ENCODE data around the gene PSD2.

PSD2 gene

DNA sequence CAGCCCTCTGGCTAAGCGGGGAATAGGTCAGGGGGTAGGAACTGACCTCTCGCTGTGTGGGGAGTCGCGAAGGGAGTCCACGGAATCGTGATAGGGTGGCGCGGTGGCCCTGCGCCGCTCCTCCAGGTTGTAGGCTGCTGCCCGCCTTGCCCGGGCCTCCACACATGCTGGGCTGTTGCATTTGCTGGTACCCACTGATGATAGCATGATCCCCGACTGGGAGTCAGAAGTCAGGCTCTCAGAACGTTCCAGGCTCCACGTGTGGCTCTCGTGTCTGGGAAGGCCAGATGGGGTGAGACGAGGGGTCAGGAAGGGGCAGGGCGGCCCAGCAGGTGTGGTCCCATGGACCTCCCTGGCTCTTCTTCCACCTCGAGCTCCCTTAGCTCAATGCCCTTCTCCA, 56.0 kb downstream of the PSD2 start:
- H3K27me3 Mint-ChIP-seq (ENCODE audit: low read depth, poor library complexity) = peaks cover 75% of the 10 kb centered on the region
- no peaks in the 10 kb centered on the region for H3K9me3 Mint-ChIP-seq
- TF ChIP-seq, protein P1, sequence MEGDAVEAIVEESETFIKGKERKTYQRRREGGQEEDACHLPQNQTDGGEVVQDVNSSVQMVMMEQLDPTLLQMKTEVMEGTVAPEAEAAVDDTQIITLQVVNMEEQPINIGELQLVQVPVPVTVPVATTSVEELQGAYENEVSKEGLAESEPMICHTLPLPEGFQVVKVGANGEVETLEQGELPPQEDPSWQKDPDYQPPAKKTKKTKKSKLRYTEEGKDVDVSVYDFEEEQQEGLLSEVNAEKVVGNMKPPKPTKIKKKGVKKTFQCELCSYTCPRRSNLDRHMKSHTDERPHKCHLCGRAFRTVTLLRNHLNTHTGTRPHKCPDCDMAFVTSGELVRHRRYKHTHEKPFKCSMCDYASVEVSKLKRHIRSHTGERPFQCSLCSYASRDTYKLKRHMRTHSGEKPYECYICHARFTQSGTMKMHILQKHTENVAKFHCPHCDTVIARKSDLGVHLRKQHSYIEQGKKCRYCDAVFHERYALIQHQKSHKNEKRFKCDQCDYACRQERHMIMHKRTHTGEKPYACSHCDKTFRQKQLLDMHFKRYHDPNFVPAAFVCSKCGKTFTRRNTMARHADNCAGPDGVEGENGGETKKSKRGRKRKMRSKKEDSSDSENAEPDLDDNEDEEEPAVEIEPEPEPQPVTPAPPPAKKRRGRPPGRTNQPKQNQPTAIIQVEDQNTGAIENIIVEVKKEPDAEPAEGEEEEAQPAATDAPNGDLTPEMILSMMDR (IDR thresholded peaks at IDR 0.05) = no peak
- no peaks in the 10 kb centered on the region for H3K36me3 Mint-ChIP-seq (ENCODE audit: low read depth)
- no peak overlapping the region for H3K27ac Mint-ChIP-seq
- H3K4me3 Mint-ChIP-seq = no peak overlapping the region
- H3K4me1 Mint-ChIP-seq = peaks cover 11% of the 10 kb centered on the region
- no peak for DNase-seq

DNA sequence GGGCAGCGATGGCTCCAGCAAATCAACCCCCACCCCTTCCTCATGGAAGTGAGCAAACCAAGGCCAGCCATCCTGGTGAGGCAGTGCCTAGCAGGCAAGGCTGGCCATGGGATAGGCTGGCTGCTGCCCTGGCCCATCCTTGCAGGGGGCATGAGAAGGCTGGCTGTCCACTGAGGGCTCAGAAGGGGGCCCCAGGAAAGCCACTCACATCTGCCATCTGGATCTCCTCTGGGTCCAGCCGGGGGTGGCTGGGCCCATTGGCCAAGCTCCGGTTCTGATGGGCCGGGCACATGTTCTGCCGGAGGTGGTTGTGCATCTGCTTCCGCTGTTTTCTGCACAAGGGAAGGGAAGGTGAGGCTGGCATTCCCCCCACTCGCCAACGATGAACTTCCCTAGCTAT, 57.1 kb downstream of the PSD2 start:
- H3K4me3 Mint-ChIP-seq = no peak overlapping the region
- DNase-seq = no peak
- H3K27ac Mint-ChIP-seq = no peak overlapping the region
- TF ChIP-seq, protein P1 (IDR thresholded peaks at IDR 0.05) = no peak
- no peaks in the 10 kb centered on the region for H3K36me3 Mint-ChIP-seq (ENCODE audit: low read depth)
- H3K9me3 Mint-ChIP-seq = no peaks in the 10 kb centered on the region
- peaks cover 64% of the 10 kb centered on the region for H3K27me3 Mint-ChIP-seq (ENCODE audit: low read depth, poor library complexity)
- H3K4me1 Mint-ChIP-seq = peaks cover 11% of the 10 kb centered on the region

DNA sequence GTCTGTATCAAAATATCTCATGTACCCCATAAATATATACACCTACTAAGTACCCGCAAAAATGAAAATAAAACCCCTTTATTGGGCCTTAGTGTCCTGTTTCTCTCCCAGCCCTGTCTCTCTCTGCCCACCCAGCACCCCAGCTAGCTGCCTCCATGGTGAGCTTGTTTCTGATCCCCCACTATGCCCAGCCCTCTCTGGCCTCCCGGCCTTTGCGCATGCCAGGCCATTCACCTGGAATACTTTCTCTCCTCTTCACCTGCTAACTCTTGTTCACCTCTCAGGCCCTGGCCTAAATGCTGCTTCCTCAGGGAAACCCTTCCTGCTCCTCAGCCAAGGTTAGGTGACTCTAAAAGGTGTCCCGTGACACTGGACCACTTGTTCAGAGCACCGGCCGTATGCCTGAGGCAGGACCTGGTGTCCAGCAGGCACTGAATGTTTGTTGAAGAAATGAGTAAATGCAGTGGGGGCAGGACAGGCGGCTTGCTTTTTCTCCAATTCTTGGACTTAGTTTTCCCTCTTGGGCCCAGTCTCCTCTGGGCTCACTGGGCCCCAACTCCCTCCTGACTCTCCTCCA, 58.5 kb downstream of the PSD2 start:
- DNase-seq = no peak
- no peak overlapping the region for H3K4me3 Mint-ChIP-seq
- no peaks in the 10 kb centered on the region for H3K9me3 Mint-ChIP-seq
- H3K4me1 Mint-ChIP-seq = peaks cover 6% of the 10 kb centered on the region
- no peaks in the 10 kb centered on the region for H3K36me3 Mint-ChIP-seq (ENCODE audit: low read depth)
- TF ChIP-seq, protein P1 (IDR thresholded peaks at IDR 0.05) = no peak
- H3K27me3 Mint-ChIP-seq (ENCODE audit: low read depth, poor library complexity) = peaks cover 54% of the 10 kb centered on the region
- no peak overlapping the region for H3K27ac Mint-ChIP-seq

DNA sequence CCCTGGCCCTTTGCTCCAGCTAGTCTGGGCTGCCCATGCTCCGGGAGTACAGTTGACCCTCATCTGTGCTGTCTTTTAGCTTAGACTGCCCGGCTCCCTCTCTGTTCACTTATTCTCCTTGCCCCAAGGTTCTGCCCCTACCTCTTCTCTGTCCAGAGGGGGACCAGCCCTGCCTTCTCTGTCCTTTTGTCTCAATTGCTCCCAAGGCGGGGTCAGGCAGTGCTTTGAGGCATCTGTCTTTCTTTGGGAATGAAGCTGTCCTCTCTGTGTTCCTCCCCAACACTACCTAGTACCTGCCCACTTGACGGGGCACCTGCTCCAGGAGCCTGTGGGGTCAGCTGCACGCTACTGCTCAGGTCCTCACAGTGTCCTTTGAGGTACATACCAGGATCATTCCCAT, 59.3 kb downstream of the PSD2 start:
- no peaks in the 10 kb centered on the region for H3K36me3 Mint-ChIP-seq (ENCODE audit: low read depth)
- H3K27ac Mint-ChIP-seq = no peak overlapping the region
- peaks cover under 1% of the 10 kb centered on the region for H3K4me1 Mint-ChIP-seq
- peaks cover 46% of the 10 kb centered on the region for H3K27me3 Mint-ChIP-seq (ENCODE audit: low read depth, poor library complexity)
- H3K4me3 Mint-ChIP-seq = no peak overlapping the region
- TF ChIP-seq, protein P1 (IDR thresholded peaks at IDR 0.05) = no peak
- no peak for DNase-seq
- no peaks in the 10 kb centered on the region for H3K9me3 Mint-ChIP-seq

DNA sequence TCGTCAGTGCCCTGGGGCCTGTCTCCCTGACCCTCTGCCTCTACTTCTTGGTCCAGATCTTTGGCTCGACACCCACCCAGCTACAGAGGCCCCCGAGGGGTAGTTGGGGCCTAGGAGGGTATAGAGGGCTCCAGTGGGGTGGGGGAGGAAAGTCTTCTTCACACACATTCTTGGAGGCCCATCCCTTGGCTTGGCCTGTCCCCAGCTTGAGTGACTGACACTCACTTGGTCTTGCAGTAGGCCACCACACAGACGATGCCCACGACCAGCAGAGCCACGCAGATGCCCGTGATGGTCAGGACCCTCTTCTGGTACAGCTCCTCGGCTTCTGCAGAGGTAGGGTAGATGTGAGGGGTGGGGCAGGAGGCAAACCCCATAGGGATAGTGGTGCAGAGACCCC, 59.8 kb downstream of the PSD2 start:
- Mint-ChIP-seq H3K4me1 (no peaks in the 10 kb centered on the region), H3K27ac (no peak overlapping the region), H3K36me3 (ENCODE audit: low read depth) (no peaks in the 10 kb centered on the region), H3K27me3 (ENCODE audit: low read depth, poor library complexity) (peaks cover 42% of the 10 kb centered on the region), H3K4me3 (no peak overlapping the region), H3K9me3 (no peaks in the 10 kb centered on the region)
- no peak for DNase-seq
- TF ChIP-seq, protein P1 (IDR thresholded peaks at IDR 0.05) = no peak

DNA sequence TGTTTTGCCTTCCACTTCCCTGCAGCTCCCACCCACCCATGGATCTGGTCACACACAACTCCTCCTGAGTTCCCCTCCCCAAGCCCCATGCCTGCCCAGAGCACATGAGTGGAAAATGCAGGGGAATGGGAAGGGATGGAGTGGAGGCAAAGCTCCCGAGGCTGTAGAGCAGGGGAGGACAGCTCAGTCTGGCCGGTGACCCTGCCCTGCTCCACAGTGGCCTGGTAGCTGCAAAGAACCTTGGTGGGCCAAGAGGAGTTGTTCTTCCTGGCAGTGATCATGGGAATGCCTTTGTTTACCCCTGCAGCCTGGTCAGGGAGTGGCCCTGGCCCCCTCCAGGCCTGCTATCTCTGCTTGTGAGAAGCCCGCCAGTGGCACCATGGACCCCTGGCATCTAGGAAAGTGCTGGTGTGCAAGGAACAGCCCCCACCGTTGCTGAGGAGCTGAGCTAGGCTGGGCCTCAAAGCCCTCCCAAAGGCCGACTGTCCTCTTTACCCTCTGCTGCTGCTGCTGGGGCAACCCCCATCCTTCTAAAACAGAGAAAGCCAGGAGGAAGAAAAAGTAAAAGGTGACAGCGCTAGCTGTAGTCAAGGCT, 60.4 kb downstream of the PSD2 start:
- TF ChIP-seq, protein P1 (IDR thresholded peaks at IDR 0.05) = no peak
- Mint-ChIP-seq H3K27me3 (ENCODE audit: low read depth, poor library complexity) (peaks cover 42% of the 10 kb centered on the region), H3K4me1 (no peaks in the 10 kb centered on the region), H3K36me3 (ENCODE audit: low read depth) (no peaks in the 10 kb centered on the region), H3K4me3 (no peak overlapping the region), H3K9me3 (no peaks in the 10 kb centered on the region), H3K27ac (no peak overlapping the region)
- no peak for DNase-seq

All from nephron progenitor cell (in vitro differentiated cells).